OCI-LY3 (cell line): Measurements from ENCODE around the gene PALS1.
A peak's percentile ranks its signal among the peaks of the same experiment; 100 is the strongest.

Source experiments
- H2AFZ ChIP-seq: fragments of 200-600, 300-600 bp; shearing (Covaris generic); 2 replicates; pipeline ENCODE4 v1.6.0; 2014; ENCODE audit warnings: antibody characterized with exemption, low read depth, low read length
- H3K27ac ChIP-seq: fragments of 200-600, 300-600 bp; sonication (generic); 2 replicates; pipeline ENCODE4 v1.5.1; 2014; ENCODE audit warnings: mild to moderate bottlenecking, low read length, moderate library complexity, mixed read lengths
- H3K27me3 ChIP-seq: fragments of 200-600, 300-600 bp; sonication (generic); 2 replicates; pipeline ENCODE4 v1.6.1; 2014; ENCODE audit warnings: low read depth, low read length, mixed read lengths
- H3K36me3 ChIP-seq: fragments of 200-600, 300-600 bp; sonication (generic); replicated peaks from 2 replicates; pipeline ENCODE3; 2014; ENCODE audit warnings: low read depth, low read length, mixed read lengths
- H3K4me1 ChIP-seq: fragments of 300-600, 200-600 bp; sonication (generic); 2 replicates; pipeline ENCODE4 v1.6.1; 2014; ENCODE audit warnings: low read length, mixed read lengths
- H3K4me2 ChIP-seq: fragments of 200-600, 300-600 bp; sonication (generic); 2 replicates; pipeline ENCODE4 v1.6.1; 2014; ENCODE audit warnings: low read length, mixed read lengths
- H3K4me3 ChIP-seq: fragments of 300-600, 200-600 bp; sonication (generic); 2 replicates; pipeline ENCODE4 v1.5.1; 2014; ENCODE audit warnings: antibody characterized with exemption, mild to moderate bottlenecking, low read length, moderate library complexity
- H3K79me2 ChIP-seq: fragments of 300-600, 200-600 bp; shearing (Covaris generic); 2 replicates; pipeline ENCODE4 v1.6.1; 2014; ENCODE audit warnings: mild to moderate bottlenecking, low read length, mixed read lengths
- H3K9ac ChIP-seq: fragments of 300-600, 200-600 bp; shearing (Covaris generic); 2 replicates; pipeline ENCODE4 v1.6.0; 2014; ENCODE audit warnings: mild to moderate bottlenecking, low read length, moderate library complexity
- H3K9me3 ChIP-seq: fragments of 200-600, 300-600 bp; shearing (Covaris generic); 2 replicates; pipeline ENCODE4 v1.6.1; 2014; ENCODE audit warnings: low read length, mixed read lengths; ENCODE audit not compliant: insufficient read depth
- H4K20me1 ChIP-seq: fragments of 200-600, 300-600 bp; sonication (generic); 2 replicates; pipeline ENCODE4 v1.6.1; 2016; ENCODE audit warnings: low read length, mixed read lengths; ENCODE audit not compliant: insufficient read depth
- CTCF ChIP-seq: fragments of 200-600, 300-600 bp; sonication (generic); IDR thresholded peaks from 2 replicates; pipeline ENCODE4 v1.5.1; 2014; ENCODE audit warnings: antibody characterized with exemption, low read length, low read depth
- EZH2phosphoT487 ChIP-seq: fragments of 200-600 bp; shearing (Covaris generic); IDR thresholded peaks from 2 replicates; pipeline ENCODE4 v1.6.1; 2018; ENCODE audit warnings: antibody characterized with exemption, mixed run types, low read depth

The PALS1 gene

GRCh38 chr14:67240168-67240932 lies 885 bp upstream of the PALS1 start:
- H3K4me1 ChIP-seq = peaks cover 9% of the 10 kb centered on the region
- H3K79me2 ChIP-seq = peaks cover 25% of the 10 kb centered on the region; the same call in 1 of the 2 replicates
- TF ChIP-seq EZH2phosphoT487 (no peak), CTCF (no peak)
- H3K9me3 ChIP-seq = no peaks in the 10 kb centered on the region
- H3K27ac ChIP-seq = no peak overlapping the region
- peak overlapping the region; percentile 70 for H3K9ac ChIP-seq
- peak overlapping the region; percentile 88 for H3K4me3 ChIP-seq
- H2AFZ ChIP-seq = peak overlapping the region; percentile 90
- H3K4me2 ChIP-seq = peak overlapping the region; percentile 88
- peaks cover 4% of the 10 kb centered on the region; the same call in 1 of the 2 replicates for H4K20me1 ChIP-seq
- no peaks in the 10 kb centered on the region for H3K36me3 ChIP-seq
- H3K27me3 ChIP-seq = peaks cover 8% of the 10 kb centered on the region; the same call in 1 of the 2 replicates

GRCh38 chr14:67240978-67241410 lies 241 bp upstream of the PALS1 start:
- Histone ChIP-seq H3K27ac (peak overlapping the region; percentile 65), H2AFZ (peak overlapping the region; percentile 90), H3K9me3 (no peaks in the 10 kb centered on the region), H3K9ac (peak overlapping the region; percentile 72), H3K4me3 (peak overlapping the region; percentile 88), H3K4me2 (peak overlapping the region; percentile 88), H3K36me3 (no peaks in the 10 kb centered on the region), H4K20me1 (peaks cover 4% of the 10 kb centered on the region; the same call in 1 of the 2 replicates), H3K4me1 (peaks cover 9% of the 10 kb centered on the region), H3K79me2 (peaks cover 25% of the 10 kb centered on the region; the same call in 1 of the 2 replicates), H3K27me3 (peaks cover 8% of the 10 kb centered on the region; the same call in 1 of the 2 replicates)
- TF ChIP-seq CTCF (no peak), EZH2phosphoT487 (no peak)

- Histone ChIP-seq H3K4me3 (peak overlapping the region; percentile 88), H3K9me3 (no peaks in the 10 kb centered on the region), H2AFZ (peak overlapping the region; percentile 53; the same call in 1 of the 2 replicates), H3K27ac (peak overlapping the region; percentile 65), H3K27me3 (peaks cover 8% of the 10 kb centered on the region; the same call in 1 of the 2 replicates), H3K9ac (peak overlapping the region; percentile 72), H3K4me2 (peak overlapping the region; percentile 87), H3K79me2 (peaks cover 29% of the 10 kb centered on the region), H3K36me3 (no peaks in the 10 kb centered on the region), H3K4me1 (peaks cover 9% of the 10 kb centered on the region), H4K20me1 (peaks cover 4% of the 10 kb centered on the region; the same call in 1 of the 2 replicates)
- TF ChIP-seq EZH2phosphoT487 = no peak
- TF ChIP-seq CTCF = no peak
Measured at GRCh38 chr14:67242168-67242420, 859 bp downstream of the PALS1 start.

GRCh38 chr14:67245104-67245503 lies 3.9 kb downstream of the PALS1 start:
- Histone ChIP-seq H3K36me3 (no peaks in the 10 kb centered on the region), H3K4me1 (peaks cover 6% of the 10 kb centered on the region), H2AFZ (no peak overlapping the region), H3K9ac (no peak overlapping the region), H3K27me3 (peaks cover 4% of the 10 kb centered on the region; the same call in 1 of the 2 replicates), H3K4me3 (no peak overlapping the region), H4K20me1 (peaks cover 4% of the 10 kb centered on the region), H3K4me2 (no peak overlapping the region), H3K9me3 (no peaks in the 10 kb centered on the region), H3K27ac (no peak overlapping the region), H3K79me2 (peaks cover 33% of the 10 kb centered on the region)
- TF ChIP-seq EZH2phosphoT487 = no peak
- TF ChIP-seq CTCF = no peak
